ENCODE measurements around the gene GJC1. TPM values are rescaled to one million over a fixed set of nuclear protein-coding genes. Genes with fewer than 3 reads are reported as not detected.
A peak's percentile ranks its signal among the peaks of the same experiment; 100 is the strongest.

Gene GJC1
- total and polyA plus RNA-seq, 2 of the 8 experiments (the other 6 are each of a cell fraction or from before 2014, with no cell fraction given): 29.1 to 154 TPM

DNA sequence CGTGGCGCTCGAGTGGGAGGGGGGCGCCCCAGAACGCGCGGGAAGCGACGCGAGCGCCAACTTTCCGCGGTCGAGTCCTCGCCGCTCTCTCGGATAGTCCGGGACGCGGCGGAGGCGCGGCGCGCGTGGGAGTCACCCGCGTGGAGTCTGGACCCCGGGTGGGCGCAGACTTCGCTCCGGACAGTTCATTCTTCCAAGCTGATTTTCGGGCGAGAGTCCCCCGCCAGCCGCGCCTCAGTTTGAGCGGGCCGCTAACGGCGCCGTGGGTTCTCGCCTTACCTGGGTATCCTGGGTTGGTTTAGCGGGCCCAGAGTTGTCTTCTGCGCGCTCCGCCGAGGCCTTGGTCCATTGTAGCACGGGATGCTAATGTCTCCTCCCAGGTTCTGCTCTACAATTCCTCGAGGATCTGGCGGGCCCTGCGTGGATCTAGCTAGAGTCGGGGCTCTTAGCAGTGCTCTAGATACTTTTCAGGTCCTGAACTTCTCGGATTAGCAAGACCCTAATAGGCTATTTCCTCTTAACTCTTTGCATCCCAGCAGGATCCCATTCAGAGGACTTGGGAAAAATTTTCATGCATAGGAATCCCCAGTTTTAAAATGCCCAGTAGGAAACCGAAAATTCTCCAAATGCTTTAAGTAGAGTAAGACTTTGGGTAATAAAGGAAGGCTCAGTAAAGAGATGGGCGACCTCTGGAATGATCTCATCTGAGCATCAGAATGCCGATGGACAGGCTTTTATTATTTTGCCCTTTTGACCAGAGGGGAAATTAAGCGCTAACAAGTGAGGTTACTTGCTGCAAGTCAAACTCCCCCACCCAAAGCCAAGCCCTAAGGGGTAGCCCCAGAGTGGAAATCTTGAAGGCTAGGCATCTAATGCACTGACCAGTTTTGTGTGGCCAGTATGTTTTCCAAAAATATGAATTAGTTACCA lies 537 bp upstream of the GJC1 start (continued):
- TF ChIP-seq HDAC6 (IDR thresholded peaks at IDR 0.05; ENCODE audit: low read depth, low read length) (no peak), BCL11A (IDR thresholded peaks at IDR 0.05; ENCODE audit: low read depth in 2 of 2, low read length in 2 of 2) (no peak), SRF (IDR thresholded peaks at IDR 0.05; ENCODE audit: low read depth, low read length) (no peak), BACH1 (IDR thresholded peaks at IDR 0.05; ENCODE audit: low read length) (peak; percentile 94), CEBPB (IDR thresholded peaks at IDR 0.05; ENCODE audit: low read depth, low read length) (no peak), FOSL1 (IDR thresholded peaks at IDR 0.05; ENCODE audit: insufficient read depth, low read depth, low read length) (no peak), SP4 (IDR thresholded peaks at IDR 0.05; ENCODE audit: low read length) (no peak), SP2 (IDR thresholded peaks at IDR 0.05; ENCODE audit: low read length) (no peak), RXRA (IDR thresholded peaks at IDR 0.05; ENCODE audit: insufficient read depth, low read depth, low read length) (no peak), RFX5 (IDR thresholded peaks at IDR 0.05; ENCODE audit: borderline replicate concordance, low read depth, low read length) (no peak), CREB1 (IDR thresholded peaks at IDR 0.05) (no peak), CBX5 (IDR thresholded peaks at IDR 0.05; ENCODE audit: low read depth, low read length) (no peak), TCF12 (IDR thresholded peaks at IDR 0.05; ENCODE audit: low read depth, low read length) (no peak), TBP (IDR thresholded peaks at IDR 0.05; ENCODE audit: low read depth, low read length) (peak; percentile 48; the same call in 1 of the 2 replicates), NRF1 (IDR thresholded peaks at IDR 0.05; ENCODE audit: low read depth, low read length) (no peak), MAX (IDR thresholded peaks at IDR 0.05) (peak; percentile 76), MAFK (IDR thresholded peaks at IDR 0.05; ENCODE audit: low read depth, low read length) (no peak), POLR2A (IDR thresholded peaks at IDR 0.05; ENCODE audit: control extremely low read depth in 1 of 2, low read depth in 2 of 2, low read length in 2 of 2) (peak; percentile 52 to 72; a peak in 2 of 3 replicates), EP300 (IDR thresholded peaks at IDR 0.05; ENCODE audit: borderline replicate concordance in 1 of 2, low read depth in 2 of 2, low read length in 2 of 2) (no peak), SP1 (IDR thresholded peaks at IDR 0.05; ENCODE audit: low read depth, low read length) (peak; percentile 16; the same call in 1 of the 2 replicates), POLR2AphosphoS5 (IDR thresholded peaks at IDR 0.05; ENCODE audit: low read depth, low read length) (peak; percentile 49; the same call in 1 of the 2 replicates), RAD21 (IDR thresholded peaks at IDR 0.05 in 1 of 2, conservative IDR thresholded peaks at IDR 0.05 in 1 of 2; ENCODE audit: low read depth in 2 of 2, low read length in 2 of 2) (no peak)

Data from H1 (cell line).